ENCODE data around the gene NXNL2.

The NXNL2 gene

GRCh38 chr9:88583901-88584596 lies 49.1 kb downstream of the NXNL2 start:
- no peaks in the 10 kb centered on the region for H3K27me3 ChIP-seq (ENCODE audit: low read depth, low read length)
- H3K27ac ChIP-seq (ENCODE audit: low read length): peak overlapping the region; percentile 1
- H3K9me3 ChIP-seq (ENCODE audit: control insufficient read depth in 1 of 2, low read length in 2 of 2): no peaks in the 10 kb centered on the region
- peaks cover 0 to 6% of the 10 kb centered on the region in 2 donors for H3K4me1 ChIP-seq (ENCODE audit: control insufficient read depth in 1 of 2, insufficient read depth in 2 of 2, low read length in 2 of 2)
- no peak overlapping the region for H3K4me3 ChIP-seq (ENCODE audit: low read depth in 1 of 2, low read length in 2 of 2)
- no peaks in the 10 kb centered on the region for H3K36me3 ChIP-seq (ENCODE audit: control insufficient read depth in 1 of 2, insufficient read depth in 2 of 2, low read length in 2 of 2)

- H3K36me3 ChIP-seq (ENCODE audit: control insufficient read depth in 1 of 2, insufficient read depth in 2 of 2, low read length in 2 of 2): no peaks in the 10 kb centered on the region
- no peak overlapping the region for H3K27ac ChIP-seq (ENCODE audit: low read length)
- H3K4me1 ChIP-seq (ENCODE audit: control insufficient read depth in 1 of 2, insufficient read depth in 2 of 2, low read length in 2 of 2): peaks cover 0 to 6% of the 10 kb centered on the region in 2 donors
- H3K27me3 ChIP-seq (ENCODE audit: low read depth, low read length): no peaks in the 10 kb centered on the region
- H3K4me3 ChIP-seq (ENCODE audit: low read depth in 1 of 2, low read length in 2 of 2): no peak overlapping the region
- H3K9me3 ChIP-seq (ENCODE audit: control insufficient read depth in 1 of 2, low read length in 2 of 2): no peaks in the 10 kb centered on the region
Measured at GRCh38 chr9:88585426-88585825, 50.4 kb downstream of the NXNL2 start.

GRCh38 chr9:88586452-88586851 lies 51.5 kb downstream of the NXNL2 start:
- Histone ChIP-seq H3K9me3 (ENCODE audit: control insufficient read depth in 1 of 2, low read length in 2 of 2) (no peaks in the 10 kb centered on the region), H3K27ac (ENCODE audit: low read length) (no peak overlapping the region), H3K4me1 (ENCODE audit: control insufficient read depth in 1 of 2, insufficient read depth in 2 of 2, low read length in 2 of 2) (peaks cover 0 to 6% of the 10 kb centered on the region in 2 donors), H3K36me3 (ENCODE audit: control insufficient read depth in 1 of 2, insufficient read depth in 2 of 2, low read length in 2 of 2) (no peaks in the 10 kb centered on the region), H3K4me3 (ENCODE audit: low read depth in 1 of 2, low read length in 2 of 2) (no peak overlapping the region), H3K27me3 (ENCODE audit: low read depth, low read length) (no peaks in the 10 kb centered on the region)

DNA sequence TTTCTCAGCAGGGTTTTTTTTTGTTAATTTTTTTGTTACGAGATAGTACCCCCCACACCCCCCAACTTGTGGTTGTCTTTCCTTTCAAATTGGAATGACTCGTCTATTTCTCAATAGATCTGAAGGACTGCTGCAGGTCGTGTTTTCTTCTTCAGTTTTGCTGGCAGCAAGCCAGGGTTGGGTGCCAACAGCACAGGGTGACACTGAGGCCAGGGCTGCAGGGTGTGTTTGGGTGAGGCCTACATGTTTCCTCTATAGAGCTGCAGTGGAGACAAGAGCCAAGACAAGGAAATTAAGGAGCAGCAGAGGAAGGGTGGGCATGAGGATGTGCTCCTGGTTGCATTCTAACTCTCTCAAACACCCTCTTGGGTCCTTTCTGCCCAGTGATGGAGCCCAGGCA lies 52.2 kb downstream of the NXNL2 start:
- Histone ChIP-seq H3K4me1 (ENCODE audit: control insufficient read depth in 1 of 2, insufficient read depth in 2 of 2, low read length in 2 of 2) (peaks cover 0 to 6% of the 10 kb centered on the region in 2 donors), H3K36me3 (ENCODE audit: control insufficient read depth in 1 of 2, insufficient read depth in 2 of 2, low read length in 2 of 2) (no peaks in the 10 kb centered on the region), H3K9me3 (ENCODE audit: control insufficient read depth in 1 of 2, low read length in 2 of 2) (no peaks in the 10 kb centered on the region), H3K27me3 (ENCODE audit: low read depth, low read length) (no peaks in the 10 kb centered on the region), H3K4me3 (ENCODE audit: low read depth in 1 of 2, low read length in 2 of 2) (no peak overlapping the region), H3K27ac (ENCODE audit: low read length) (no peak overlapping the region)

- peaks cover 0 to 6% of the 10 kb centered on the region in 2 donors for H3K4me1 ChIP-seq (ENCODE audit: control insufficient read depth in 1 of 2, insufficient read depth in 2 of 2, low read length in 2 of 2)
- no peak overlapping the region for H3K27ac ChIP-seq (ENCODE audit: low read length)
- H3K9me3 ChIP-seq (ENCODE audit: control insufficient read depth in 1 of 2, low read length in 2 of 2): no peaks in the 10 kb centered on the region
- no peaks in the 10 kb centered on the region for H3K36me3 ChIP-seq (ENCODE audit: control insufficient read depth in 1 of 2, insufficient read depth in 2 of 2, low read length in 2 of 2)
- H3K4me3 ChIP-seq (ENCODE audit: low read depth in 1 of 2, low read length in 2 of 2): no peak overlapping the region
- no peaks in the 10 kb centered on the region for H3K27me3 ChIP-seq (ENCODE audit: low read depth, low read length)
Measured at GRCh38 chr9:88587885-88588649, 53.1 kb downstream of the NXNL2 start.

GRCh38 chr9:88589656-88590055 lies 54.7 kb downstream of the NXNL2 start:
- Histone ChIP-seq H3K36me3 (ENCODE audit: control insufficient read depth in 1 of 2, insufficient read depth in 2 of 2, low read length in 2 of 2) (no peaks in the 10 kb centered on the region), H3K4me3 (ENCODE audit: low read depth in 1 of 2, low read length in 2 of 2) (no peak overlapping the region), H3K27ac (ENCODE audit: low read length) (no peak overlapping the region), H3K9me3 (ENCODE audit: control insufficient read depth in 1 of 2, low read length in 2 of 2) (no peaks in the 10 kb centered on the region), H3K27me3 (ENCODE audit: low read depth, low read length) (no peaks in the 10 kb centered on the region), H3K4me1 (ENCODE audit: control insufficient read depth in 1 of 2, insufficient read depth in 2 of 2, low read length in 2 of 2) (no peaks in the 10 kb centered on the region)

- Histone ChIP-seq H3K36me3 (ENCODE audit: control insufficient read depth in 1 of 2, insufficient read depth in 2 of 2, low read length in 2 of 2) (no peaks in the 10 kb centered on the region), H3K4me1 (ENCODE audit: control insufficient read depth in 1 of 2, insufficient read depth in 2 of 2, low read length in 2 of 2) (no peaks in the 10 kb centered on the region), H3K4me3 (ENCODE audit: low read depth in 1 of 2, low read length in 2 of 2) (no peak overlapping the region), H3K9me3 (ENCODE audit: control insufficient read depth in 1 of 2, low read length in 2 of 2) (no peaks in the 10 kb centered on the region), H3K27ac (ENCODE audit: low read length) (no peak overlapping the region), H3K27me3 (ENCODE audit: low read depth, low read length) (no peaks in the 10 kb centered on the region)
Measured at GRCh38 chr9:88590558-88591146, 55.7 kb downstream of the NXNL2 start.

DNA sequence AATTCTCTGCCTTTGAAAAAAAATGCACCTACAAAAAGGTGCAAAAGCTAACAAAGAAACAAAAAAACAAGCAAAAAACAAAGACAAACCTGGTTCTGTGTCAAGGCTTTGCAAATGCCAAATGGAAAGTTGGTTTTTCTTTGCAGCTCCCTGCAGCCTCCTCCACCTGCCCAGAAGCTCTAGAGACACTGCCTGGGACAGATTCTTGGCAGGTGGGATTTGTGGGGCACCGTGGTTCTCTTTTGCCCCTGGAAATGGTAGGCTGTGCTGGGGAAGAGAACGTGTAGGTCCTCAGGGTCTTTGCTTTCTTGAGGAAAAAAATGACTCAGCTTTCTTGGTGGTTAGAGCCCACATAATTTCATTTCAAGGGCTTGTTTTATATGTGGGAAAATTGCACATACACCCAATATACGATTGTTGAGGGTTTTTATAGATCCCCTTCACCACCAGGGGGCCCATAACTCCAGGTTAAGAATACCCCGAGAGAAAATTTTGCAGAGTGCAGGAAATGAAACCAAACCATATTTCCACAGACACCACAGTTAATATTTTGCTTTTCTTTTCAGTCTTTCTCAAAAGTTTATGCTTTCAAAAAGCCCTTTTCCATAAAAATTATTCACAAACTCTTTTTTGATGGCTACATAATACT lies 58.7 kb downstream of the NXNL2 start:
- Histone ChIP-seq H3K4me3 (ENCODE audit: low read depth in 1 of 2, low read length in 2 of 2) (no peak overlapping the region), H3K27ac (ENCODE audit: low read length) (no peak overlapping the region), H3K36me3 (ENCODE audit: control insufficient read depth in 1 of 2, insufficient read depth in 2 of 2, low read length in 2 of 2) (no peaks in the 10 kb centered on the region), H3K9me3 (ENCODE audit: control insufficient read depth in 1 of 2, low read length in 2 of 2) (no peaks in the 10 kb centered on the region), H3K27me3 (ENCODE audit: low read depth, low read length) (no peaks in the 10 kb centered on the region), H3K4me1 (ENCODE audit: control insufficient read depth in 1 of 2, insufficient read depth in 2 of 2, low read length in 2 of 2) (no peaks in the 10 kb centered on the region)
